GM21423 (cell line): ENCODE results near the gene C19orf67.
A peak's percentile ranks its signal among the peaks of the same experiment; 100 is the strongest.

Source experiments
- ATAC-seq: cut with Tn5 transposase; IDR thresholded peaks from one replicate; pipeline ENCODE4 v1.9.1; 2021; ENCODE audit warnings: mild to moderate bottlenecking, moderate library complexity; ENCODE audit not compliant: unreplicated experiment

C19orf67 gene

GRCh38 chr19:14088634-14089411, 3.2 kb upstream of the C19orf67 start:
- ATAC-seq = no peak

GRCh38 chr19:14086098-14086497, 515 bp upstream of the C19orf67 start:
- ATAC-seq = no peak

- no peak for ATAC-seq
Measured at GRCh38 chr19:14082675-14082960, 3.0 kb downstream of the C19orf67 start.

GRCh38 chr19:14081797-14082674, 3.5 kb downstream of the C19orf67 start:
- ATAC-seq = peak; percentile 14

GRCh38 chr19:14080887-14081796, 4.4 kb downstream of the C19orf67 start:
- peak; percentile 86 for ATAC-seq

GRCh38 chr19:14078411-14078810, 7.2 kb downstream of the C19orf67 start:
- ATAC-seq = no peak

- ATAC-seq = no peak
Measured at GRCh38 chr19:14073925-14074838, 11.4 kb downstream of the C19orf67 start.

- peak; percentile 44 for ATAC-seq
Measured at GRCh38 chr19:14073261-14073924, 12.2 kb downstream of the C19orf67 start.

- no peak for ATAC-seq
Measured at GRCh38 chr19:14072535-14073260, 12.9 kb downstream of the C19orf67 start, which contains the start of gene MISP3. TSS of gene MISP3 (plus strand) at chr19:14072786. CDS start at chr19:14073310, 524 bp downstream.

GRCh38 chr19:14070268-14071050, 15.1 kb downstream of the C19orf67 start:
- no peak for ATAC-seq

GRCh38 chr19:14066134-14066533, 19.4 kb downstream of the C19orf67 start:
- no peak for ATAC-seq

GRCh38 chr19:14063105-14063504, 22.5 kb downstream of the C19orf67 start:
- no peak for ATAC-seq

GRCh38 chr19:14062558-14062855, 23.1 kb downstream of the C19orf67 start:
- ATAC-seq = no peak

GRCh38 chr19:14061751-14062557, 23.6 kb downstream of the C19orf67 start, which contains the start of gene PALM3:
TSS of gene PALM3 (minus strand) at chr19:14062076. CDS start at chr19:14061980, 96 bp downstream.
- ATAC-seq = no peak

- no peak for ATAC-seq
Measured at GRCh38 chr19:14061081-14061749, 24.4 kb downstream of the C19orf67 start.

GRCh38 chr19:14059652-14060155, 25.9 kb downstream of the C19orf67 start:
- no peak for ATAC-seq
